ENCODE results near the gene JOSD1. TPM values are rescaled to one million over a fixed set of nuclear protein-coding genes. Genes with fewer than 3 reads are reported as not detected.
A peak's percentile ranks its signal among the peaks of the same experiment; 100 is the strongest.

JOSD1 gene
- 56.4 and 61.2 TPM in 2 replicates for total RNA-seq (ENCODE audit: low replicate concordance)

- peak; percentile 94 for DNase-seq (ENCODE audit: low read depth)
- peak within 1 kb of the TSS; percentile 87 for H3K4me3 ChIP-seq (ENCODE audit: low read depth, low read length)
- TF ChIP-seq CTCF (IDR thresholded peaks at IDR 0.05; ENCODE audit: insufficient read depth, low read length) = no peak
Measured at GRCh38 chr22:38700789-38701628, at the start of gene JOSD1. JOSD1 (minus strand) TSS chr22:38700943; CDS start chr22:38699987, 956 bp downstream.

- H3K4me3 ChIP-seq (ENCODE audit: low read depth, low read length) = no peak overlapping the region
- DNase-seq (ENCODE audit: low read depth) = no peak
- no peak for TF ChIP-seq CTCF (IDR thresholded peaks at IDR 0.05; ENCODE audit: insufficient read depth, low read length)
Measured at GRCh38 chr22:38750104-38750503, 49.4 kb upstream of the JOSD1 start.

GRCh38 chr22:38748487-38749136, 47.9 kb upstream of the JOSD1 start:
- no peak for DNase-seq (ENCODE audit: low read depth)
- H3K4me3 ChIP-seq (ENCODE audit: low read depth, low read length) = no peak overlapping the region
- no peak for TF ChIP-seq CTCF (IDR thresholded peaks at IDR 0.05; ENCODE audit: insufficient read depth, low read length)

- no peak for TF ChIP-seq CTCF (IDR thresholded peaks at IDR 0.05; ENCODE audit: insufficient read depth, low read length)
- no peak for DNase-seq (ENCODE audit: low read depth)
- no peak overlapping the region for H3K4me3 ChIP-seq (ENCODE audit: low read depth, low read length)
Measured at GRCh38 chr22:38745676-38746460, 45.1 kb upstream of the JOSD1 start.

GRCh38 chr22:38744981-38745380, 44.2 kb upstream of the JOSD1 start:
- H3K4me3 ChIP-seq (ENCODE audit: low read depth, low read length) = no peak overlapping the region
- no peak for TF ChIP-seq CTCF (IDR thresholded peaks at IDR 0.05; ENCODE audit: insufficient read depth, low read length)
- DNase-seq (ENCODE audit: low read depth) = no peak

GRCh38 chr22:38742176-38742942, 41.6 kb upstream of the JOSD1 start:
- no peak overlapping the region for H3K4me3 ChIP-seq (ENCODE audit: low read depth, low read length)
- TF ChIP-seq CTCF (IDR thresholded peaks at IDR 0.05; ENCODE audit: insufficient read depth, low read length) = no peak
- DNase-seq (ENCODE audit: low read depth) = no peak
